HL-60/S4 (cell line): Measurements from ENCODE around the gene NR2E1.

Experiments
- in situ Hi-C: fragments of 300-500 bp; cut with MboI; formaldehyde crosslinking; loops from 2 replicates; pipeline ENCODE4 v1.14.3; 2022; ENCODE audit warnings: low sequenced_read_pairs

Gene NR2E1

GRCh38 chr6:108165714-108166663 is at the start of gene NR2E1:
NR2E1 (plus strand) TSS chr6:108166022; CDS start chr6:108166766, 744 bp downstream.
- in situ Hi-C loops = no loop called here

- in situ Hi-C loops = loop anchor here (10.0 to 25.0 kb wide), 3 partner anchors 378 to 971 kb away; partner anchors contain the start of genes CEP57L1 and SESN1
These were observed 49.0 kb upstream of the NR2E1 start for GRCh38 chr6:108116546-108117426.

- in situ Hi-C loops = loop anchor here (10.0 to 25.0 kb wide), 3 partner anchors 377 to 970 kb away; partner anchors contain the start of genes CEP57L1 and SESN1
These were observed 48.1 kb upstream of the NR2E1 start for GRCh38 chr6:108117427-108118358.

GRCh38 chr6:108118359-108118724 is 47.5 kb upstream of the NR2E1 start:
- in situ Hi-C loops = loop anchor here (10.0 to 25.0 kb wide), 3 partner anchors 376 to 969 kb away; partner anchors contain the start of genes CEP57L1 and SESN1

GRCh38 chr6:108118810-108119768 is 46.7 kb upstream of the NR2E1 start:
- in situ Hi-C loops = loop anchor here (10.0 to 25.0 kb wide), 3 partner anchors 376 to 968 kb away; partner anchors contain the start of genes CEP57L1 and SESN1

- in situ Hi-C loops = loop anchor here (10.0 to 25.0 kb wide), 3 partner anchors 375 to 968 kb away; partner anchors contain the start of genes CEP57L1 and SESN1
These were observed 46.1 kb upstream of the NR2E1 start for GRCh38 chr6:108119769-108120141.

GRCh38 chr6:108120311-108120710 is 45.5 kb upstream of the NR2E1 start:
- in situ Hi-C loops = loop anchor here (25.0 kb wide), 1 partner anchor 967 kb away; the partner anchor contains the start of genes CEP57L1 and SESN1

- in situ Hi-C loops = loop anchor here (25.0 kb wide), 1 partner anchor 966 kb away; the partner anchor contains the start of genes CEP57L1 and SESN1
These were observed 44.2 kb upstream of the NR2E1 start for GRCh38 chr6:108121612-108122011.

GRCh38 chr6:108123481-108123929 is 42.3 kb upstream of the NR2E1 start:
- in situ Hi-C loops = loop anchor here (25.0 kb wide), 1 partner anchor 964 kb away; the partner anchor contains the start of genes CEP57L1 and SESN1

GRCh38 chr6:108123946-108124345 is 41.9 kb upstream of the NR2E1 start:
- in situ Hi-C loops = loop anchor here (25.0 kb wide), 1 partner anchor 963 kb away; the partner anchor contains the start of genes CEP57L1 and SESN1

GRCh38 chr6:108127056-108127455 is 38.8 kb upstream of the NR2E1 start:
- in situ Hi-C loops = no loop called here

- in situ Hi-C loops = no loop called here
These were observed 38.0 kb upstream of the NR2E1 start for GRCh38 chr6:108127826-108128225.

GRCh38 chr6:108130262-108130661 is 35.6 kb upstream of the NR2E1 start:
- in situ Hi-C loops = no loop called here

GRCh38 chr6:108132863-108133262 is 33.0 kb upstream of the NR2E1 start:
- in situ Hi-C loops = no loop called here

GRCh38 chr6:108133594-108134179 is 32.1 kb upstream of the NR2E1 start:
- in situ Hi-C loops = no loop called here

GRCh38 chr6:108134213-108134970 is 31.4 kb upstream of the NR2E1 start:
- in situ Hi-C loops = no loop called here

GRCh38 chr6:108142240-108142639 is 23.6 kb upstream of the NR2E1 start:
- in situ Hi-C loops = no loop called here
